CD14-positive monocyte (primary cell): ENCODE results near the gene KCNMA1. TPM values are rescaled to one million over a fixed set of nuclear protein-coding genes. Genes with fewer than 3 reads are reported as not detected.

Source experiments
- DNase-seq, 3 donors: peaks; one replicate each; pipeline ENCODE4 v3.0.0-alpha.2; 2011 to 2022
- H2AFZ ChIP-seq: 2 replicates; pipeline ENCODE4 v1.6.0; 2012; ENCODE audit warnings: mild to moderate bottlenecking, low read depth, low read length, inconsistent platforms; ENCODE audit not compliant: insufficient read depth, poor library complexity, severe bottlenecking
- H3K27ac ChIP-seq, 2 donors: 1 replicate in 1 of 2; 2 replicates in 1 of 2; pipeline ENCODE4 v1.5.1; 2012 to 2013; ENCODE audit warnings: low read length in 2 of 2, control low read depth in 1 of 2, inconsistent platforms in 1 of 2, low read depth in 1 of 2, mild to moderate bottlenecking in 1 of 2
- H3K27me3 ChIP-seq, 2 donors: one replicate each; pipeline versions ENCODE4 v1.6.0 to v1.6.1; 2011 to 2013; ENCODE audit warnings: low read length in 2 of 2; ENCODE audit not compliant: control insufficient read depth in 2 of 2, insufficient read depth in 2 of 2
- H3K36me3 ChIP-seq, 2 donors: replicated peaks in 1 of 2; 1 replicate in 1 of 2; 2 replicates in 1 of 2; pipeline versions ENCODE4 v1.5.1 to v1.6.1; 2012 to 2013; ENCODE audit warnings: low read length in 2 of 2, control low read depth in 1 of 2, inconsistent platforms in 1 of 2, mild to moderate bottlenecking in 1 of 2; ENCODE audit not compliant: insufficient read depth in 2 of 2, control insufficient read depth in 1 of 2
- H3K4me1 ChIP-seq, 2 donors: 1 replicate in 1 of 2; 2 replicates in 1 of 2; pipeline versions ENCODE4 v1.5.1 to v1.6.1; 2012 to 2013; ENCODE audit warnings: low read length in 2 of 2, control low read depth in 1 of 2, inconsistent platforms in 1 of 2, mild to moderate bottlenecking in 1 of 2, moderate library complexity in 1 of 2; ENCODE audit not compliant: insufficient read depth in 2 of 2, control insufficient read depth in 1 of 2
- H3K4me2 ChIP-seq: replicated peaks from 2 replicates; pipeline ENCODE3; 2012; ENCODE audit warnings: low read length, moderate library complexity, mild to moderate bottlenecking; ENCODE audit not compliant: poor library complexity, severe bottlenecking; ENCODE audit errors: extremely low read depth
- H3K4me3 ChIP-seq, 3 experiments: fragments of 200-600 bp in 1 of 3; sonication (generic) in 1 of 3; replicated peaks in 1 of 3; 1 replicate in 2 of 3; 2 replicates in 1 of 3; pipeline ENCODE4 v1.5.1; 2011 to 2013; ENCODE audit warnings: low read length in 3 of 3, mild to moderate bottlenecking in 3 of 3, control low read depth in 2 of 3, low read depth in 2 of 3, inconsistent platforms in 1 of 3, moderate library complexity in 1 of 3
- H3K79me2 ChIP-seq: 2 replicates; pipeline ENCODE4 v1.6.0; 2012; ENCODE audit warnings: mild to moderate bottlenecking, control low read depth, inconsistent platforms, low read length, moderate library complexity; ENCODE audit not compliant: insufficient read depth
- H3K9ac ChIP-seq: 2 replicates; pipeline ENCODE4 v1.6.0; 2017; ENCODE audit warnings: low read length, mild to moderate bottlenecking; ENCODE audit not compliant: insufficient read depth, poor library complexity, severe bottlenecking
- H3K9me3 ChIP-seq, 2 donors: replicated peaks in 1 of 2; 1 replicate in 1 of 2; 2 replicates in 1 of 2; pipeline versions ENCODE4 v1.5.1 to v1.6.1; 2012 to 2013; ENCODE audit warnings: low read length in 2 of 2, control low read depth in 1 of 2; ENCODE audit not compliant: control insufficient read depth in 1 of 2, insufficient read depth in 1 of 2
- H4K20me1 ChIP-seq: 2 replicates; pipeline ENCODE4 v1.6.0; 2012; ENCODE audit warnings: mild to moderate bottlenecking, low read length, control low read depth, moderate library complexity; ENCODE audit not compliant: insufficient read depth
- H3K27ac Mint-ChIP-seq, 7 donors: one replicate each; pipeline ENCODE4 v1.8.0; 2020; ENCODE audit warnings: mild to moderate bottlenecking in 7 of 7, mixed read lengths in 7 of 7, moderate library complexity in 6 of 7, inconsistent platforms in 2 of 7
- H3K27me3 Mint-ChIP-seq, 3 donors: one replicate each; pipeline ENCODE4 v1.8.0; 2021 to 2022; ENCODE audit warnings: low read depth in 3 of 3, mild to moderate bottlenecking in 3 of 3, mixed read lengths in 3 of 3, moderate library complexity in 3 of 3, inconsistent platforms in 1 of 3
- H3K36me3 Mint-ChIP-seq, 2 donors: one replicate each; pipeline ENCODE4 v1.8.0; 2020; ENCODE audit warnings: mixed read lengths in 2 of 2, inconsistent platforms in 1 of 2, mild to moderate bottlenecking in 1 of 2
- H3K4me1 Mint-ChIP-seq: one replicate; pipeline ENCODE4 v1.8.0; 2020; ENCODE audit warnings: mild to moderate bottlenecking, mixed read lengths
- H3K4me3 Mint-ChIP-seq, 2 donors: one replicate each; pipeline ENCODE4 v1.8.0; 2020; ENCODE audit warnings: mild to moderate bottlenecking in 2 of 2, mixed read lengths in 2 of 2, moderate library complexity in 1 of 2
- H3K9me3 Mint-ChIP-seq, 7 donors: one replicate each; pipeline ENCODE4 v1.8.0; 2020 to 2022; ENCODE audit warnings: mixed read lengths in 7 of 7, mild to moderate bottlenecking in 6 of 7, moderate library complexity in 6 of 7, inconsistent platforms in 2 of 7
- WGBS: methylation state at CpG from one replicate; pipeline ENCODE4 v1.1.5; 2013; ENCODE audit warnings: missing lambda C conversion rate; ENCODE audit not compliant: insufficient coverage; 5-methylcytosine and 5-hydroxymethylcytosine counted together
- intact Hi-C, 2 donors: fragments of 100-400 bp; cut with micrococcal nuclease; formaldehyde crosslinking; loops; one replicate each; pipeline versions ENCODE4 v1.15.0 to v1.15.1; 2023
- polyA plus RNA-seq, 3 donors: library from polyadenylated mRNA; depleted of rRNA in 1 of 3; unstranded in 2 of 3; stranded (reverse) in 1 of 3; fragments of 300-500 nt in 2 of 3; fragments of >200 nt in 1 of 3; fragmentation: Illumina TruSeq in 2 of 3; gene quantifications; 1 replicate in 2 of 3; 2 replicates in 1 of 3; pipeline ENCODE4 v1.2.3, GENCODE V29; 2012 to 2021
- TF ChIP-seq, protein P1 (sequence below): fragments of 200-600 bp; IDR thresholded peaks from one replicate; pipeline ENCODE4 v1.8.0; 2022; ENCODE audit warnings: antibody characterized with exemption, mild to moderate bottlenecking

Gene KCNMA1
- polyA plus RNA-seq, 3 donors, result 0.11 to 1.0 TPM; not detected in 1

DNA sequence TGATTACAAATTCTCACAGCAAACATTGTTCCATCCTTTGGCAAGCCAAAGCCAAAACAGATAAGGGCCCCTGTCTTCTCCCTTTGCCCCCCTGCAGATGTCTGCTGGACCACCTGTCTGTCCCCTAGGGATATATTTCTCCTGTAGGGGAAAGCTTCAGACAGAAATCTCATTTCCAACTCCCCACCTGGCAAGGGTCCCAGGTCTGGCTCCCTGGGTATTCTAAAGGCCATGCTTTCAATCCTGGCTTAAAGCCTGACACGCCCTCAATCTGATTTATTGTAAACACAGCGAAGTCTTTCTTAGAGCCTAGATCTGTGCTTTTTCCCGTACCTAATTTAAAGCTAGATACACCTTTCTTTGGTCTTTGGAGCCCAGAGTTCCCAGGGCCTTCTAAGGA, 66.1 kb downstream of the KCNMA1 start:
- Histone ChIP-seq H2AFZ (no peak overlapping the region), H3K27me3 (no peaks in the 10 kb centered on the region), H3K27ac (no peak overlapping the region), H4K20me1 (no peaks in the 10 kb centered on the region), H3K36me3 (no peaks in the 10 kb centered on the region), H3K4me3 (no peak overlapping the region), H3K9me3 (no peaks in the 10 kb centered on the region), H3K4me1 (no peaks in the 10 kb centered on the region), H3K79me2 (no peaks in the 10 kb centered on the region), H3K9ac (no peak overlapping the region), H3K4me2 (no peak overlapping the region)
- Mint-ChIP-seq H3K36me3 (no peaks in the 10 kb centered on the region), H3K9me3 (peaks cover 0 to 2% (median 0%) of the 10 kb centered on the region in 7 donors), H3K4me3 (no peak overlapping the region), H3K27me3 (peaks cover 2 to 12% (median 9%) of the 10 kb centered on the region in 3 donors), H3K27ac (no peak overlapping the region), H3K4me1 (peaks cover 3% of the 10 kb centered on the region)
- TF ChIP-seq, protein P1, sequence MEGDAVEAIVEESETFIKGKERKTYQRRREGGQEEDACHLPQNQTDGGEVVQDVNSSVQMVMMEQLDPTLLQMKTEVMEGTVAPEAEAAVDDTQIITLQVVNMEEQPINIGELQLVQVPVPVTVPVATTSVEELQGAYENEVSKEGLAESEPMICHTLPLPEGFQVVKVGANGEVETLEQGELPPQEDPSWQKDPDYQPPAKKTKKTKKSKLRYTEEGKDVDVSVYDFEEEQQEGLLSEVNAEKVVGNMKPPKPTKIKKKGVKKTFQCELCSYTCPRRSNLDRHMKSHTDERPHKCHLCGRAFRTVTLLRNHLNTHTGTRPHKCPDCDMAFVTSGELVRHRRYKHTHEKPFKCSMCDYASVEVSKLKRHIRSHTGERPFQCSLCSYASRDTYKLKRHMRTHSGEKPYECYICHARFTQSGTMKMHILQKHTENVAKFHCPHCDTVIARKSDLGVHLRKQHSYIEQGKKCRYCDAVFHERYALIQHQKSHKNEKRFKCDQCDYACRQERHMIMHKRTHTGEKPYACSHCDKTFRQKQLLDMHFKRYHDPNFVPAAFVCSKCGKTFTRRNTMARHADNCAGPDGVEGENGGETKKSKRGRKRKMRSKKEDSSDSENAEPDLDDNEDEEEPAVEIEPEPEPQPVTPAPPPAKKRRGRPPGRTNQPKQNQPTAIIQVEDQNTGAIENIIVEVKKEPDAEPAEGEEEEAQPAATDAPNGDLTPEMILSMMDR, result no peak
- no peak for DNase-seq
- WGBS, result 91% methylated on average over 2 of the region's 3 CpGs
- intact Hi-C loops, result no loop called here

DNA sequence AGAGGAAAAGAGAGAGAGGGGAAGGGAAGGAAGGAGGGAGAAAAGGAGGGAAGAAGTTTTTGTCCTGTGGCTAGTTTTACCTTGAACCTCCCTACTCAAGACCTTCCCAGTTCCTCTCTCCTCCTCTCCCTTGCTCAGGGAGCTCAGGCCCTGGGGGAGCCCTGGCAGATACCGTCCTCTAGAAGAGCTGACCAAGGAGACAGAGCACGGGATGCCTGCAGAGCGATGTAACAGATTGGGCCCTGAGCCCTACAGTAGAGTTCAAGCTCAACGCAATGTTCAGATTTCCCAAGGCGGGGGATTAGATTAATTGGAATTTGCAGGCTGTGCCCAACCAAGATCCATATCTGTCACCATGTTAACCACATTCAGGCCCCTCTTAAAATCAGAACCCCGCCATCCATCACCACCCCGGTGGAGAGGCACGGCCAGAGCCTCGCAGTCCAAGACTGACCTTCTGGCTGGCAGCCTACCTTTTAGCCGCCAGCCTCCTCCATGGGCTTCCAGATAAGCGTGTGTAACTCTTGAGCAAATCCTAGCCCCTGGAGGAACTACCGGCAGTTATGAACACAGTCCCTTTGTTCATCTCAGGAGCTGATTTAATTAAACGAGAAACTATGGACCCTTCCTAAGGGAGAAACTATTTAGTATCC, 70.6 kb downstream of the KCNMA1 start:
- Histone ChIP-seq H3K27me3 (no peaks in the 10 kb centered on the region), H3K9me3 (no peaks in the 10 kb centered on the region), H4K20me1 (no peaks in the 10 kb centered on the region), H3K4me2 (no peak overlapping the region), H3K36me3 (no peaks in the 10 kb centered on the region), H3K4me3 (no peak overlapping the region), H2AFZ (no peak overlapping the region), H3K4me1 (peaks cover 0 to 1% of the 10 kb centered on the region in 2 donors), H3K9ac (no peak overlapping the region), H3K79me2 (no peaks in the 10 kb centered on the region), H3K27ac (no peak overlapping the region)
- H3K36me3 Mint-ChIP-seq, result no peaks in the 10 kb centered on the region
- peaks cover 0 to 2% (median 0%) of the 10 kb centered on the region in 7 donors for H3K9me3 Mint-ChIP-seq
- WGBS, result 95% methylated on average over 11 of the region's 13 CpGs
- no peak for DNase-seq
- peaks cover 2 to 31% (median 22%) of the 10 kb centered on the region in 3 donors for H3K27me3 Mint-ChIP-seq
- intact Hi-C loops, result no loop called here
- H3K27ac Mint-ChIP-seq, result no peak overlapping the region
- peaks cover 8% of the 10 kb centered on the region for H3K4me1 Mint-ChIP-seq
- TF ChIP-seq, protein P1, result no peak
- no peak overlapping the region for H3K4me3 Mint-ChIP-seq
